Stimulated activated CD8-positive, alpha-beta memory T cell treated with anti-CD3 and anti-CD28 coated beads, Interleukin-7, amount 100 ng/mL, for 24 hours (primary cell): ENCODE results near the gene TKFC.

Source experiments
- DNase-seq: peaks from one replicate; pipeline ENCODE4 v3.0.0-alpha.2; 2020; ENCODE audit warnings: low read depth

Gene TKFC, protein sequence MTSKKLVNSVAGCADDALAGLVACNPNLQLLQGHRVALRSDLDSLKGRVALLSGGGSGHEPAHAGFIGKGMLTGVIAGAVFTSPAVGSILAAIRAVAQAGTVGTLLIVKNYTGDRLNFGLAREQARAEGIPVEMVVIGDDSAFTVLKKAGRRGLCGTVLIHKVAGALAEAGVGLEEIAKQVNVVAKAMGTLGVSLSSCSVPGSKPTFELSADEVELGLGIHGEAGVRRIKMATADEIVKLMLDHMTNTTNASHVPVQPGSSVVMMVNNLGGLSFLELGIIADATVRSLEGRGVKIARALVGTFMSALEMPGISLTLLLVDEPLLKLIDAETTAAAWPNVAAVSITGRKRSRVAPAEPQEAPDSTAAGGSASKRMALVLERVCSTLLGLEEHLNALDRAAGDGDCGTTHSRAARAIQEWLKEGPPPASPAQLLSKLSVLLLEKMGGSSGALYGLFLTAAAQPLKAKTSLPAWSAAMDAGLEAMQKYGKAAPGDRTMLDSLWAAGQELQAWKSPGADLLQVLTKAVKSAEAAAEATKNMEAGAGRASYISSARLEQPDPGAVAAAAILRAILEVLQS

GRCh38 chr11:61332797-61333549, at the start of gene TKFC, which contains the start of gene DDB1:
TSS of gene TKFC (plus strand) at chr11:61333228. CDS start at chr11:61334729, 1,501 bp downstream.
TSS of gene DDB1 (minus strand) at chr11:61333105. CDS start at chr11:61332968, 137 bp downstream.
- peak; percentile 92 for DNase-seq

DNA sequence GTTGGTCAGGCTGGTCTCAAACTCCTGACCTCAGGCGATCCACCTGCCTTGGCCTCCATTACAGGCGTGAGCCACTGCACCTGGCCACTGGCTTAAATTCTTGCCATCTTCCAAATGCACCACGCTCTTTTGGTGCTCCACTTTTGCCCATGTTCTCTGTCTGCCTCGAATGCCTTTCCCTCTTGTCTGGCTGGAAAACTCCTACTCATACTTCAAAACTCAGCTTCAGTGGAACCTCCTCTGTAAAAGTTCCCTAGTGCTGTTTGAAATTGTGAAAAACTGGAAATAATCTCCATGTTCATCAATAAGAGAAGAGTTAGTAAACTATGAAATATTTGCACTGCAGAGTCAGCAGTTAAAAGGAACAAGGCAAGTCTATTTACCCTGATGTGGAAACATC, 49.4 kb upstream of the TKFC start:
- no peak for DNase-seq

DNA sequence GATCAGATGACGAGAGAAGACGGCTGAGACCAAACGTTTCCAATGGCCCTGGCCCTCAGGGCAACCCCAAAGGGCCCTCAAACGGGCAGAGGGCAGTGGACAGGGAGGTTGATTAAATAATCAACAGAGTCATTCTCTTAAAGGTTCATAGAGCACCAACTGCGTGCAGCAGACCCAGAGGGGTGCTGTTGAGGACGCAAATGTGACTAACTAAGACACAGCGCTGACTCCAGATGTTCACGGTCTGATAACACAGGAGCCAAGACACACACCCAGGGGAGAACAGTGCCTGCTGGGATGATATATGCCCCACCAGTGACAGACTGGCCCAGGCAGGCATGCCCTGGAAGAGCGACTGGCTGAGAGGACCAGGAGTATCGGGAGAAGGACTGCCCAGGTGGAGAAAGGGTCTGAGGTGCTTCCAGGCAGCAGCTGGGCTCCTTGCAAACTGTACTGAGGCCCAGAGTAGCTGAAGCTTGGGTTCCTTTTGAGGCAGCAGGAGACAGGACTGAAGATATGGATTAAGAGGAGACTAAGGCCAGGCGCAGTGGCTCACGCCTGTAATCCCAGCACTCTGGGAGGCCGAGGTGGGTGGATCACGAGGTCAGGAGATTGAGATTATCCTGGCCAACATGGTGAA, 45.6 kb upstream of the TKFC start:
- DNase-seq, result no peak

DNA sequence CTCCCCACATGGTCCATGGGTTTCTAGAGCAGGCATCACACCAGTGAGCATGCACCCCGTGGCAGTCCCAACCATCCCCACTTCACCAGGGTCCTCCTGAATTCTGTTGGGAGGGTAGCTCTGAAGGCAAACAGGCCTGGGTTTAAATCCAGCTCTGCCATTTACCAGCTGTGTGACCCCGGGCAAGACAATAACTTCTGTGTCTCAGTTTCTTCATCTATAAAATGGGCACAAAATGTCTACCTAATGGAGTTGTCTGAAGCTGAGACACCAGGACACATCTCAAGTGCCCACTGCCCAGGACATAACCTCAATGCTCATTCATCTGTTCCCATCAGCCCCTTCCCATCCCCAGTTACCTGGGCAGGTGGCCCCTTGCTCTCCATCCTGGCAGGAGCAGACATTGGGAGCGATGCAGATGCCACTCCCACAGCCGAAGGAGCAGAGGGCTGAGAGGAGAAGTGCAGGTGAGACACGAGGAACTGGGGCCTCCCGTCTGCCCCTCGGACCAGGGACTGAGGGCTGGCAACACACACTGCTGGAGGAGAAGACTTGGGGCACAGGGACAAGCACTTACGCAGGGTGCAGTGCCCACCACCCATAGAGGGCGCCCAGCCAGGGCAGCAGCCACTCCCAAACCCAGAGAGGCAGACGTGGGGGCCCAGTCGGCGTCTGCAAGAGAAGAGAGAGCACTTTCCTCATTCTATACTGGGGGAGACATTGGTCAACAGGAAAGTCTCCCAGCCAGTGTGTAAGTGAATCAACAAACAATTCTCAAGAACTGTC, 41.9 kb upstream of the TKFC start:
- DNase-seq, result no peak

GRCh38 chr11:61292356-61292755, 40.7 kb upstream of the TKFC start:
- DNase-seq, result no peak

DNA sequence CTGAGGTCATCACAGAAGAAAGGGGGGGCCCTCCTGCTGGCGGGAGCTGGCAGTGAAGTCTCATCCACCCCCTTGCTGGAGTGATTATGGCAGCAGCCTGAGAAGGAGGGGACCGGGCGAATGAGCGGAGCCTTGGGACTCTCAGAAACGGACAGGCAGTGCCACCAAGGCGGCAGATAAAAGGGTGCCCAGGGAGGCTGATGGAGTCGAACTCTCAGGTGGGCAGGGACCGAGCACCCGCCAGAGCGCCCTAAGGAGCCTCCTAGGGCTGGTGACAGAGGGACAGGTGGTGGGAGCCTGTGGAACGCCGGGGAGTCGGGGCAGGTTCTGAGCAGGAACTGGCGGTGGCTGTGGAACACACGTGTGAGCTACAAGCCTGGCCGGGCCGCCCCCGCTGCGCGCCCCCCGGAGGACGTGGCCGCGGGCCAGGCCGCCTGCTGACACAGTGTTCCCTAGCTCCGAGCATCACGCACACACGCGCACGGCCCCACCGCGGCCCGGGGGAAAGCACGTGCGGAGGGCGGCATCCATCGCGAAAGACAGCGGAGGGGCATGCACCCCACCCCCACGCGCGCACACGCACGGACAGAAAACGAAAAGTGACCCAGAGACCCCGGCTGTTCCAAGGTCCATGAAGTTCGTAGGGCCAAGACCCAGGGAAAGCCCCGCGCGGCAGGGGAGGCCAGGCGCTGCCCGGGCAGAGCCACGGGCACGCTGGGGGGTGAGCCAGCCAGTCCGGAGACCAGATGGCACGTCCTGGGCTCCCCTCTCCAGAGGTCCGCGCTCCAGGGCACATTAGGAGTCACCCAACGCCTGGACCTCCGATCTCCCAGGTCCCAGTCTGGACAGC, 38.9 kb upstream of the TKFC start:
- peak; percentile 44 for DNase-seq

- DNase-seq, result peak; percentile 40
Measured at GRCh38 chr11:61294717-61295595, 38.1 kb upstream of the TKFC start, which contains the start of gene VWCE. TSS of gene VWCE (minus strand) at chr11:61295316. CDS start at chr11:61295037, 279 bp downstream.

- DNase-seq, result no peak
Measured at GRCh38 chr11:61295596-61295926, 37.5 kb upstream of the TKFC start.

DNA sequence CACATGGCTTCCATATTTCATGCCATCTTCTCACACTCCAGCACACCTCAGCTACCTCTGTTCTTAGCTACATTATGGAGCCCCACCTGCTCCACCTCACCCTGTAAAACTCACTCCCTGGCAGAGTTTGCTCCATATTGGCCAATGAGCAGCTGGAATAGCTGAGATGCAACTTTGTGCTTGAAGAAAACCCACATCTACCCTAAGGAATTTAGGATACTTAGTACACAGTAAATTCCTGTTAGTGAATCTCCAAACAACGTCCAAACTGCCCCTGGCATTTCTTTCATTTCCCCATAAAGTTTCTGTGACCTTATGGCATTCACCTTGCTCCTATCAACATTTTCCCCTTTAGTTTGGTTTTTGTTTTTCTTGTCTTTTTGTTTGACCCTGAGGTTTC, 35.7 kb upstream of the TKFC start:
- DNase-seq, result no peak

DNA sequence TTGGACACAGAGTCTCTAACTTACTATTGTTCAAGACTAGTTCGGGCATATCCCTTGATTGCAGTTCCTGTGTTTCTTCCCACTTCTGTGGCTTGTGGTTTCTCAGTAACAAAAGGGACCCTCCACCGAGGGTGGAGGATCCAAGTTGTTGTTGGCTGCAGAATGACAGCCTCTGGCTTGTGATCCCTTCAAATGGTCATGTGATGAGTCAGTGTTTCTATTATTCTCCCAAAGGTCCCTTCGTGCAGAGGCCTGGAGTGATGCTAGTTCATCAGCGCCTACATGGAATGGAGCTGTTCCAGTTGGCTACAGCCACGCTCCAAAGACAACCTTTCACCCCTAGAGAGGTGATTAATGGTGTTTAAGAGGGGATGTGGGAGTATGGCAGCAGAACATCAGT, 35.3 kb upstream of the TKFC start:
- DNase-seq, result no peak

- DNase-seq, result no peak
Measured at GRCh38 chr11:61298663-61299244, 34.3 kb upstream of the TKFC start.

DNA sequence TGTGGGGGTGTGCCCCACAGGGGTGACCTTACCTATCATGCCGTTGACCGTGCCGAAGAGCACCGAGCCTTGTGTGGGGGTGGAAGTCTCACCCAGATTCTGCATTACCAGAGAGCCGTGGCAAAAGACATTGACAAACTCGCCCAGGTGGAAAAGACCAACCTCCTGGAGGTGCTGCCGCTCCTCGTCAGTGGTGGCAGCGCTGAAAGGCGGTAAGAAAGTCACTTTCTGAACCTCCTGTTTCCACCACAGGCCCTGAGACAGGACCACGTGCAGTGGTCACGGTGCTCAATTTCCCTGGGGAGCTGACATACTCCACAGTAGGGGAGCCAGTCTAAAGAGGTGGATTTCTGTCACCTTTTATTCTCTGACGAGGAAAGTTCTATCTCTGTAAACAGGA, 30.5 kb upstream of the TKFC start:
- DNase-seq, result no peak

DNA sequence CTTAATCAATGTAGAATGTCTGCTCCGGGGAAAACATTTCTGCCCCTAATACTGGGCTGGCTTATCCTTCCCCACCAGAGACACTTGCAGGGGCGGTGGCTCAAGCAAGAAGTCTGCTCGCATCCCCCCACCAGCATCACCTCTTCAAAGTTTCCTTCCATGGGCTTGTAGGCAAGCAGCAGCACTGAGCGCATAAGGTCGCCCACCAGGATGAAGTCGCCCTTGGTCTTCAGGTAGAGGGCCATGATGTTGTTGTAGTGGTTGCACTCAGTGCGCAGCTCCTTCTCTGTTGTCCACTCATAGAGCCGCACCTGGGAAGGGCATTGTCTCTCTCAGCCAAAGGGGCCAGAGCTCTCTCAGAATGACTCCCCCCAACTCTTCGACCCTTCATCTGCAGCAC, 29.3 kb upstream of the TKFC start:
- no peak for DNase-seq

- DNase-seq, result no peak
Measured at GRCh38 chr11:61305417-61305816, 27.6 kb upstream of the TKFC start.

- no peak for DNase-seq
Measured at GRCh38 chr11:61306221-61306620, 26.8 kb upstream of the TKFC start.

DNA sequence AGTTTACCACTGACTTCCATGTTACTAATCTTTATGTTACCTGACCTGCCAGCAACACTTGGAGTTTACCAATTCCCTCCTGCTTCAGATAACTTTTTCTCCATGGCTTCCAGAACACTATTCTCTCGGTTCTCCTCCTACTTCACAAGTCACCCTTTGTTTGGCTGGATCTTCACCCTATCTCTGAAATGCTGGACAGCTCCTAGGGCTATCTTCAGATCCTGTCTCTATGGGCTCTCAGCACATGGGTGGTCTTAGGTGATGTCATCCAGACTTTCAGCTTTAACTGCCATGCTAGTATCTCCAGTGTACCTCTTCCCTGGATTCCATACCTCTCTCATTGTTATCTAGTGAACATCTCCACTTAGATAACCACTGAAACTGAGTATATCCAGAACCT, 25.7 kb upstream of the TKFC start:
- DNase-seq, result no peak

DNA sequence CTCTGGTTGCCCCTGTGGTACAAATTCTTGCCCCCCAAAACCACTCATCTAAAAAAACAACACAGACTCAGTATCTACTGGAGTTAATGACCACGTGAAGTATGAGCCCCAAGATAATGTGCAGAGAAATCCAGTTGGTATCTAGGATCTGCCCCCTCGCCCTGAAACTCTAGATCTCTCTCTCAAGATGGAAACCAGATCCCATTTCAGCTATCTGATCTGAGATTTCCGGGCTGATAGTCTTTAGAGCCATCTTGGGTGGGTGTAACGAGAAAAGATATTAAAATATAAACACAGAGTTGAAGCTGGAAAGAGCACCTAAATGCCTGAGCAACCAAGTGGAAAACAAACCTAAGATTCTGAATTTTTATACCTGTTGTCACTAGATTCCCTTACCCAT, 23.9 kb upstream of the TKFC start:
- no peak for DNase-seq

DNA sequence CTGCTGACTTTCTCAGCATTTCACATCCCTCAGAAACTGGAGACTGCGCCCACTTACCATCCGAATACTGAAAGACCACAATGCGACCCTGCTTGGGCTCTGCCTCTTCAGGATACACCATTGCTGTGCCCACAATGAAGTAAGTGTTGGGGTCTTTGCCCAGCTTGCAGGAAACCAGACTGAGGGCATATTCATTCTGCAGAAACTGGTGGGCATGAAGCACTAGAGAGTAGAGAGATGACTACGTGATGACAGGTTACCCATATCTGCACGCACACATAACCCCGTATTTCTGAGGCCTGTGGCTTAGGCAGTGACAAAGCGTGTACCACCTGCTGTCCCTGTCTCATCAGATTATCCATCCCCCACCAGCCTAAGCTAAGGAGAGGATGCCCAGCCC, 23.3 kb upstream of the TKFC start:
- DNase-seq, result no peak

- DNase-seq, result no peak
Measured at GRCh38 chr11:61310749-61311148, 22.3 kb upstream of the TKFC start.
